NCI-H1105 treated with DMSO at 0.1 percent for 48 hours (cell line): ENCODE results near the gene PEAR1.

Experiments used
- DNase-seq: peaks from one replicate; lab custom pipeline; 2025; lab: John Stamatoyannopoulos, UW

PEAR1 gene

GRCh38 chr1:156859523-156860112 lies 33.9 kb upstream of the PEAR1 start:
- DNase-seq, result no peak

GRCh38 chr1:156860113-156860627 lies 33.3 kb upstream of the PEAR1 start:
- peak; percentile 11 for DNase-seq

GRCh38 chr1:156860628-156861423 lies 32.7 kb upstream of the PEAR1 start, which contains the start of gene NTRK1:
TSS of gene NTRK1 (plus strand) at chr1:156860865. CDS start at chr1:156860935, 70 bp downstream.
- peak; percentile 74 for DNase-seq

- DNase-seq, result no peak
Observed at GRCh38 chr1:156862584-156862983, 30.9 kb upstream of the PEAR1 start.

GRCh38 chr1:156862997-156863599 lies 30.4 kb upstream of the PEAR1 start:
- no peak for DNase-seq

- no peak for DNase-seq
Observed at GRCh38 chr1:156863631-156864030, 29.9 kb upstream of the PEAR1 start.

GRCh38 chr1:156864796-156865195 lies 28.7 kb upstream of the PEAR1 start:
- DNase-seq, result no peak

GRCh38 chr1:156865258-156865657 lies 28.3 kb upstream of the PEAR1 start:
- DNase-seq, result no peak

GRCh38 chr1:156865865-156866248 lies 27.7 kb upstream of the PEAR1 start:
- DNase-seq, result no peak

GRCh38 chr1:156866249-156866909 lies 27.1 kb upstream of the PEAR1 start:
- no peak for DNase-seq

GRCh38 chr1:156868341-156868740 lies 25.2 kb upstream of the PEAR1 start:
- no peak for DNase-seq

GRCh38 chr1:156869455-156869854 lies 24.1 kb upstream of the PEAR1 start:
- no peak for DNase-seq

GRCh38 chr1:156873659-156874058 lies 19.9 kb upstream of the PEAR1 start:
- DNase-seq, result no peak

GRCh38 chr1:156874142-156874541 lies 19.4 kb upstream of the PEAR1 start:
- no peak for DNase-seq

GRCh38 chr1:156874572-156875340 lies 18.8 kb upstream of the PEAR1 start:
- no peak for DNase-seq

GRCh38 chr1:156875341-156875615 lies 18.2 kb upstream of the PEAR1 start:
- DNase-seq, result no peak

GRCh38 chr1:156876281-156876680 lies 17.2 kb upstream of the PEAR1 start:
- DNase-seq, result no peak

GRCh38 chr1:156877433-156878170 lies 15.9 kb upstream of the PEAR1 start:
- no peak for DNase-seq

GRCh38 chr1:156879876-156880275 lies 13.6 kb upstream of the PEAR1 start:
- no peak for DNase-seq

GRCh38 chr1:156880473-156880872 lies 13.0 kb upstream of the PEAR1 start:
- DNase-seq, result no peak

- DNase-seq, result no peak
Observed at GRCh38 chr1:156881101-156881500, 12.4 kb upstream of the PEAR1 start.
